Breast epithelium (tissue), 4 donors: ENCODE results near the gene HSPA12A. TPM values are rescaled to one million over a fixed set of nuclear protein-coding genes. Genes with fewer than 3 reads are reported as not detected.
"Not testable (repeated sequence)": the region's sequence is repeated elsewhere in the genome, so short reads cannot be mapped to it uniquely, and the experiment has no call there.

Experiments used
- DNase-seq, 2 donors: peaks; one replicate each; pipeline ENCODE4 v3.0.0-alpha.2; 2019; ENCODE audit warnings: low spot score in 2 of 2
- H3K27ac ChIP-seq, 2 donors: fragments of 200-600 bp; sonication (generic) in 1 of 2; one replicate each; pipeline ENCODE4 v1.5.1; 2016 to 2019; ENCODE audit warnings: mild to moderate bottlenecking in 1 of 2
- H3K27me3 ChIP-seq, 2 donors: fragments of 200-600 bp; sonication (generic) in 1 of 2; one replicate each; pipeline versions ENCODE4 v1.5.1 to v1.6.0; 2017 to 2019; ENCODE audit warnings: control low read depth in 1 of 2, mild to moderate bottlenecking in 1 of 2
- H3K36me3 ChIP-seq: fragments of 200-600 bp; one replicate; pipeline ENCODE4 v1.5.1; 2019
- H3K4me1 ChIP-seq, 2 donors: fragments of 200-600 bp; sonication (generic); one replicate each; pipeline ENCODE4 v1.5.1; 2016 to 2019; ENCODE audit warnings: control low read depth in 1 of 2
- H3K4me3 ChIP-seq, 3 donors: fragments of 200-600 bp; sonication (generic); 1 replicate in 2 of 3; 2 replicates in 1 of 3; pipeline ENCODE4 v1.5.1; 2016 to 2019; ENCODE audit warnings: mild to moderate bottlenecking in 3 of 3, moderate library complexity in 2 of 3
- H3K9me3 ChIP-seq, 2 donors: fragments of 200-600 bp; sonication (generic) in 1 of 2; one replicate each; pipeline ENCODE4 v1.5.1; 2016 to 2019; ENCODE audit warnings: control low read depth in 1 of 2
- POLR2A ChIP-seq: fragments of 450-650 bp; IDR thresholded peaks from one replicate; pipeline ENCODE4 v1.6.1; 2016; ENCODE audit warnings: antibody characterized with exemption, mild to moderate bottlenecking, moderate library complexity
- POLR2AphosphoS5 ChIP-seq, 3 donors: sonication (generic); formaldehyde crosslinking; IDR thresholded peaks; one replicate each; pipeline ENCODE4 v1.6.1; 2017; ENCODE audit warnings: antibody characterized with exemption in 3 of 3
- intact Hi-C: fragments of 100-400 bp; cut with DNase I; formaldehyde crosslinking; loops from one replicate; pipeline ENCODE4 v1.15.1; 2023; ENCODE audit warnings: low total_unique reads
- total RNA-seq, 3 donors: library from RNA; depleted of rRNA; stranded (reverse); fragments of >200 nt; gene quantifications; one replicate each; pipeline ENCODE4 v1.1.0, GENCODE V29; 2016
- TF ChIP-seq, protein P1 (sequence below), 3 donors: fragments of 450-650 bp; IDR thresholded peaks; one replicate each; pipeline ENCODE4 v1.5.1; 2016 to 2017; ENCODE audit warnings: antibody characterized with exemption in 3 of 3, mild to moderate bottlenecking in 3 of 3, moderate library complexity in 3 of 3

Gene HSPA12A
- total RNA-seq, 3 donors from 2014 or later = 13.2 to 23.6 (median 14.2) TPM

DNA sequence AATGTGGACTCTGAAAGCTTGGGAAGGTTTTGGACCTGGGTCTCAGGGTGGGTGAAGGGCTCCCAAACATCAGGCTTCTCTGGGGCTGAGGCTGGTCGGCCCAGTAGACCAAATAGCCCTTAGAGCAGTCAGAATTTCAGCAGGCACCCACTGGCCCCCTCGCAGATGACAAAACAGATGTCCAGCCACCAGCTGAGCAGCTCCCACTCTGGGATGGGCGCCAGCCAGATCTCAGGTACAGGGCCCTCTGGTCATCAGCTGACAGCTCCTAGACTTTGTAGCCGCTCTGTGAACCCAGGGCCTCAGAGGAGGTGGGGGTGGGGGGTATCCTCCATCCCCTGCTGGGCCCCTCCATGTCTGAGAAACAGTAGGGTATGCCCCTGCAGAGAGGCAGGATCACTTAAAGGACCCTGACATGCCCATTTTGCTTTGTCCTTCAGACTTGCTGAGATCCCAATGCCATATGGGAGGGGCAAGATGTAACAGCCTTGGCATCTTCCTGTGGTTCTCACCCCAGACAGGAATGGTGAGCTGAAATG is 26.5 kb downstream of the HSPA12A start:
- no peaks in the 10 kb centered on the region for H3K4me1 ChIP-seq
- TF ChIP-seq, protein P1, sequence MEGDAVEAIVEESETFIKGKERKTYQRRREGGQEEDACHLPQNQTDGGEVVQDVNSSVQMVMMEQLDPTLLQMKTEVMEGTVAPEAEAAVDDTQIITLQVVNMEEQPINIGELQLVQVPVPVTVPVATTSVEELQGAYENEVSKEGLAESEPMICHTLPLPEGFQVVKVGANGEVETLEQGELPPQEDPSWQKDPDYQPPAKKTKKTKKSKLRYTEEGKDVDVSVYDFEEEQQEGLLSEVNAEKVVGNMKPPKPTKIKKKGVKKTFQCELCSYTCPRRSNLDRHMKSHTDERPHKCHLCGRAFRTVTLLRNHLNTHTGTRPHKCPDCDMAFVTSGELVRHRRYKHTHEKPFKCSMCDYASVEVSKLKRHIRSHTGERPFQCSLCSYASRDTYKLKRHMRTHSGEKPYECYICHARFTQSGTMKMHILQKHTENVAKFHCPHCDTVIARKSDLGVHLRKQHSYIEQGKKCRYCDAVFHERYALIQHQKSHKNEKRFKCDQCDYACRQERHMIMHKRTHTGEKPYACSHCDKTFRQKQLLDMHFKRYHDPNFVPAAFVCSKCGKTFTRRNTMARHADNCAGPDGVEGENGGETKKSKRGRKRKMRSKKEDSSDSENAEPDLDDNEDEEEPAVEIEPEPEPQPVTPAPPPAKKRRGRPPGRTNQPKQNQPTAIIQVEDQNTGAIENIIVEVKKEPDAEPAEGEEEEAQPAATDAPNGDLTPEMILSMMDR (IDR thresholded peaks at IDR 0.05) = no peak
- TF ChIP-seq POLR2A (no peak), POLR2AphosphoS5 (IDR thresholded peaks at IDR 0.05) (no peak)

DNA sequence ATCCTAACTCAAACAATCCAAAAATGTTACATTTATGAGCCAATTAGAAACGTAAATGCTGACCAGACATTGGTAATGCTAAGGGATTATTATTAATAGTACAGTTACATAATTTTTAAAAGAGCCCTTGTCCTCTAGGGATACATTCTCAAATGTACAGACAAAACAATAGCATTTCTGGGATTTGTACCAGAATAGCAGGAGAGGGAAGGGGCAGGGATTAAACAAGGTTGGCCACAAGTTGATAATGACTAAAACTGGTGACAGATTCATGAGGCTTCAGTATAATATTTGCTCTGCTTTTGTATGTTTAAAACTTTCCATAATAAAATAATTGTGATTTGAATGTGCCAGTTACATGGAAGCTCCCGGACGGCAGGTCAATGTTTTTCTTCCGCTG is 27.0 kb downstream of the HSPA12A start:
- intact Hi-C loops = no loop called here
- H3K27me3 ChIP-seq = no peaks in the 10 kb centered on the region
- H3K9me3 ChIP-seq = no peaks in the 10 kb centered on the region
- TF ChIP-seq, protein P1 (IDR thresholded peaks at IDR 0.05) = no peak
- TF ChIP-seq POLR2A = no peak
- TF ChIP-seq POLR2AphosphoS5 (IDR thresholded peaks at IDR 0.05) = no peak
- no peak overlapping the region for H3K4me3 ChIP-seq
- DNase-seq = no peak
- no peaks in the 10 kb centered on the region for H3K36me3 ChIP-seq
- H3K27ac ChIP-seq = no peak overlapping the region
- no peaks in the 10 kb centered on the region for H3K4me1 ChIP-seq

More for the DNA sequence above, 26.5 kb downstream of the HSPA12A start:
- intact Hi-C loops = no loop called here
- Histone ChIP-seq H3K4me3 (no peak overlapping the region), H3K27ac (no peak overlapping the region), H3K36me3 (no peaks in the 10 kb centered on the region), H3K27me3 (no peaks in the 10 kb centered on the region), H3K9me3 (no peaks in the 10 kb centered on the region)
- no peak for DNase-seq

DNA sequence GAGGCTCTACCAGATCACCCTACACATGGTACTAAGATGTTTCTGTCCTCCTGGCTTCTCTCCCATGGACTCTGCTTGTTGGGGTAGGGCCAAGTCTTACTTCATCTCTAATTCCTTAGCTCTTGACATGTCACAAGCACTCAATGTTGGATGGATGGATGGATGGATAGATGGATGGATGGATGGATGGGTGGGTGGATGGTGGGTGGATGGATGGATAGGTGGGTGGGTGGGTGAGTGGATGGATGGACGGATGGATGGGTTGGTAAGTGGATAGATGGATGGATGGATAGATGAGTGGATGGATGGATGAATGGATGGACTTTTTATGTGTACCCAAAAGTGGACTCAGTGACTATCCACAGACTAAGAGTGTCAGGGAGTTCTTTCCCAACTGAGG is 28.5 kb downstream of the HSPA12A start:
- no peaks in the 10 kb centered on the region for H3K27me3 ChIP-seq
- H3K4me3 ChIP-seq = no peak overlapping the region
- H3K9me3 ChIP-seq = no peaks in the 10 kb centered on the region
- no peaks in the 10 kb centered on the region for H3K4me1 ChIP-seq
- no peak for DNase-seq
- TF ChIP-seq POLR2A (no peak), POLR2AphosphoS5 (IDR thresholded peaks at IDR 0.05) (no peak)
- TF ChIP-seq, protein P1 (IDR thresholded peaks at IDR 0.05) = no peak
- H3K36me3 ChIP-seq = no peaks in the 10 kb centered on the region
- intact Hi-C loops = no loop called here
- no peak overlapping the region for H3K27ac ChIP-seq

DNA sequence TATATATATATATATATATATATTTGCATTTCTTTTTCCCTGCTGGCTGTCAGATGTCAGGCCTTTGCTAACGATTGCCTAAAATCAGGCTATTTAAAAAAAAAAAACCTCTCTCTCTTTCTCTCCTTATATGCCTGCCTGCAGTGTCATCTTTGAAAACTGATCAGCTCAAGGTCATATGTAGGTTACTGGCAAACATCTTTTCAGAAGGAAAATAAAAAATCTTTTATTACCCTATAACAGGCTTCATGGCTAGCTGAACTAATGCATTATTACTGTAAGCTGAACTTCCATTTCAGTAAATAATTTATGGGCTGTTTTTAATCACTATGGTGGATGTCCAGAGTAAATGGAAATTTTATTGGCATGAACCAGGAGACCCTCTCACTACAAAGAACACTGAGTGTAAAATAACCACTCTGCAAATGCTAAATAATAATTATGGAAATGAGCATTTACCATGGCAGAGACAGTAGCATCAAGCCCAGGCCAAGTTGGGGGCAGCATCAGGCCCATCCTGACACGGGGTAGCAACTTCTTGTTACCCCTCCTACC is 29.3 kb downstream of the HSPA12A start:
- Histone ChIP-seq H3K27ac (no peak overlapping the region), H3K4me3 (no peak overlapping the region), H3K27me3 (no peaks in the 10 kb centered on the region), H3K9me3 (no peaks in the 10 kb centered on the region), H3K4me1 (no peaks in the 10 kb centered on the region), H3K36me3 (no peaks in the 10 kb centered on the region)
- TF ChIP-seq, protein P1 (IDR thresholded peaks at IDR 0.05) = no peak
- no peak for TF ChIP-seq POLR2A
- intact Hi-C loops = no loop called here
- DNase-seq = no peak

DNA sequence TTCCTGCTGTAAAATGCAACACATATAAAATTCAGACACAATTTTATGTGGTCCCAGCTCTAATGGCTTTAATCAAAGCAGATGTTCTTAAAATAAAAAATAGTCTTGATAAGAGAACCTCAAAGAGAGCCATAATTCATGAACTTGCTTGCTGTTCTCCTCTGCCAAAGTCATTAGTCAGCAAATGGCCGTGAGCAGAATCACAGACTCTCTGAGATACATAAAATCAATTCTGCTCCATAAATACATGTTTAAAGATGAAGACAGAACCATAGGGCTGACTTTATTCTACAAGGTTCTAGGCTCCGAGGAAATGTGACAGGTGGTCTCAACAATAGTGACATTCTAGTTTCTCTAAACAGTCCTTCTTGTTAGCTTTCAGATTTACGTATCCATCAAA is 29.8 kb downstream of the HSPA12A start:
- Histone ChIP-seq H3K4me1 (no peaks in the 10 kb centered on the region), H3K27ac (no peak overlapping the region), H3K4me3 (no peak overlapping the region), H3K9me3 (no peaks in the 10 kb centered on the region), H3K27me3 (no peaks in the 10 kb centered on the region), H3K36me3 (no peaks in the 10 kb centered on the region)
- DNase-seq = no peak
- TF ChIP-seq, protein P1 (IDR thresholded peaks at IDR 0.05) = no peak
- no peak for TF ChIP-seq POLR2AphosphoS5 (IDR thresholded peaks at IDR 0.05)
- no peak for TF ChIP-seq POLR2A
- intact Hi-C loops = no loop called here

DNA sequence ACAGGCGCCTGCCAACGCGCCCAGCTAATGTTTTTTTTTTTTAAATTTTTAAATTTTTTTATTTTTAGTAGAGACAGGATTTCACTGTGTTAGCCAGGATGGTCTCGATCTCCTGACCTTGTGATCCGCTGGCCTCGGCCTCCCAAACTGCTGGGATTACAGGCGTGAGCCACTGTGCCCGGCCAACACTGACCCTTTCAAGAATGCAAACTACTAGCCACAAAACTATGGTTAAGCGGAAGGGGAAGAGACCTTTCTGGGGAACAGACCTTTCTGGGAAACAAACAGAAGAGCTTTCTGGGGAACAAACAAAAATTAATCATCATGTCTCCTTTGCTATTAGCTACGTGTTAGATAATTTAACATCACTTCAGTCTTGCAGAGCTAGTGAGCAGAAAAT is 30.6 kb downstream of the HSPA12A start:
- H3K27ac ChIP-seq, intact Hi-C loops, H3K27me3 ChIP-seq, H3K9me3 ChIP-seq, DNase-seq, H3K4me1 ChIP-seq, H3K4me3 ChIP-seq, H3K36me3 ChIP-seq: not testable (repeated sequence)
